GM21526 (cell line): ENCODE measurements around the gene VWA5B2.
A peak's percentile ranks its signal among the peaks of the same experiment; 100 is the strongest.

Source experiments
- ATAC-seq: cut with Tn5 transposase; IDR thresholded peaks from one replicate; pipeline ENCODE4 v1.9.1; 2021; ENCODE audit warnings: moderate library complexity; ENCODE audit not compliant: unreplicated experiment, low FRiP score

The VWA5B2 gene

DNA sequence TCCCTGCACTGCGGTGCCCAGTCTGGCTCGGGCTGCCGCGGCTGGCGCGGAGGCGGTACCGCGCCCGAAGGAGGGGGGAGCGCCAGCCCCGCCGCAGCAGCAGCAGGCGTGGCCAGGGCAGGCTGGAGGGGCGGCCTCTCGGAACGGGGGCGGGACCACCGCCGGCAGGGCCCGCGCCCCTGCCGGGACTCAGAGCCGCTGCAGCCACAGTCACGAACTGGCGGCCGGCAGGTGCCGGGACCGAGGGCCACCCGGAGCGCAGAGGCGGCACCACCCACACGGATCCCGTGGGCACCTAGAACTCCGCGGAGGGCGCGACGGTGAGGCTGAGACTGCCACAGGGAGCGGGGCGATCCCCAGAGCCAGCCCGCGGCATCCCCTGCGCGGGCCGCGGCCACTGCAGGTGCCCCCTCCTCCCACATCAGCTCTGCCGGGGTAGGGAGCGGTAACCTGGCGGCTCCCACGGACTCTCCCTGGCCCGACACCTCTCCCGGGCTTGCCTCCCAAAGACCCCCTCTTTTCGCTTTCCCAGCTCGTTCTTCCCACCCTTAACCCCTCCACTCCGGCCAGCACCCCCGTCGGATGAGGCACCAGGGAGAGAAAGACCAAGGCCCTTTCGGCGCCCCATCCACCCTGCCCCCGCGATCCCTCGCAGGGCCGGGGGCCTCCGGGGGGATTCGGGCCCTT lies at the start of gene VWA5B2:
Gene VWA5B2 (plus strand): TSS at position 192 of the 687 bp plus-strand sequence. CDS start 944 bp downstream, outside the sequence.
- ATAC-seq, result peak; percentile 78

DNA sequence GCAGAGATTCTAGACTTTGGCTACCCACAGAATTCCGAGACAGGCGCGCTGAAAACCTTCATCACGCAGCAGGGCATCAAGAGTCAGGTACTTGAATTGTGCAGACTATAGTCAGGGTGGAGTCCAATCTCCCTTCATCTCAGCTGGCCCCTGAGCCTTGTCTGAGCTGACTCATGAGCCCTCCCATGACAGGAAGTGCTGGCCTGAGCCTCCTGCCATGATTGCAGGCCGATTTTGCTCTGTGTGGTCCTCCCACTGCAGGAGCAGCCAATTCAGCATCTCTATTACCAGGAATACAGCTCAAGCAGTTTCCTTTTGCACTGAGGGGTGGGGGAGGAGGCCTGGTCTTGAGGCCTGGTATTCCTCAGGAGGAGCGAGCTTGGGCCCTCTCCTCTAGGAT lies 49.2 kb upstream of the VWA5B2 start:
- ATAC-seq, result no peak

DNA sequence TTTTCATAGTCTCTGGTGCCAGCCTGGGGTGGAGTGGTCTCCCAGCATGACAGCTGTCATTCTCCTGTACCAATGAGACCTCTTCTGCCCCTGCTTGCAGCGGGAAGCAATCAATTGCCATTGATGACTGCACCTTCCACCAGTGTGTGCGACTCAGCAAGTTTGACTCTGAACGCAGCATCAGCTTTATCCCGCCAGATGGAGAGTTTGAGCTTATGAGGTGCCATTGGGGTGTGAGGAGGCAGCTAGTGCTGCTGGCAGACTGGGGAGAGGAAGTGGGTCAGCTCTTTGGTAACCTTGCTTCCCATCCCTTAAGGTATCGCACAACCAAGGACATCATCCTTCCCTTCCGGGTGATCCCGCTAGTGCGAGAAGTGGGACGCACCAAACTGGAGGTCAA lies 47.8 kb upstream of the VWA5B2 start:
- ATAC-seq, result no peak

DNA sequence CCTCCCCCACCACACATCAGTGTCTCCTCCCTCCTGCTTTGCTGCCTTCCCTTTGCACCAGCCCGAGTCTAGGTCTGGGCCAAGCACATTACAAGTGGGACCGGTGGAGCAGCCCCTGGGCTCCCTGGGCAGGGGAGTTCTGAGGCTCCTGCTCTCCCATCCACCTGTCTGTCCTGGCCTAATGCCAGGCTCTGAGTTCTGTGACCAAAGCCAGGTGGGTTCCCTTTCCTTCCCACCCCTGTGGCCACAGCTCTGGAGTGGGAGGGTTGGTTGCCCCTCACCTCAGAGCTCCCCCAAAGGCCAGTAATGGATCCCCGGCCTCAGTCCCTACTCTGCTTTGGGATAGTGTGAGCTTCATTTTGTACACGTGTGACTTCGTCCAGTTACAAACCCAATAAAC lies 45.7 kb upstream of the VWA5B2 start:
- no peak for ATAC-seq

DNA sequence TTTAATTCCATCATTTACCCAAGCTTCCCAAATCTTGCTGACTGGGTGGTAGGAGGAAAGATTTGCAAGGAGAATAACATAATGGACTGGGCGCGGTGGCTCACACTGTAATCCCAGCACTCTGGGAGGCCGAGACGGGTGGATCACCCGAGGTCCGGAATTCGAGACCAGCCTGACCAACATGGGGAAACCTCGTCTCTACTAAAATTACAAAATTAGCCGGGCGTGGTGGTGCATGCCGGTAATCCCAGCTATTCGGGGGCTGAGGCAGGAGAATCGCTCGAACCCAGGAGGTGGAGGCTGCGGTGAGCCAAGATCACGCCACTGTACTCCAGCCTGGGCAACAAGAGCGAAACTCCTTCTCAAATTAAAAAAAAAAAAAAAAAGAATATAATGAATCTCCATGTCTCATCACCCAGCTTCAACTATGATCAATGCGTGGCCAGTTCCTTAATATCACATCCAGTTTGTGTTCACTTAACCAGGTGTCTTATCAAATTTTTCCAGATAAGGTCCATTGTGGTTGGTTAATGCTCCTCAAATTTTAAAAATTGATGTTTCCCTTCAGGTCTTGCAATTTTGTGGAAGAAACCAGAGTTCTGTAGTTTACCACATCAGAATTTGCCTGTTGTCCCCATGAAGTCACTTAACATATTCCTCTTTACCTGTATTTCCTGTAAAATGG lies 44.7 kb upstream of the VWA5B2 start:
- no peak for ATAC-seq

DNA sequence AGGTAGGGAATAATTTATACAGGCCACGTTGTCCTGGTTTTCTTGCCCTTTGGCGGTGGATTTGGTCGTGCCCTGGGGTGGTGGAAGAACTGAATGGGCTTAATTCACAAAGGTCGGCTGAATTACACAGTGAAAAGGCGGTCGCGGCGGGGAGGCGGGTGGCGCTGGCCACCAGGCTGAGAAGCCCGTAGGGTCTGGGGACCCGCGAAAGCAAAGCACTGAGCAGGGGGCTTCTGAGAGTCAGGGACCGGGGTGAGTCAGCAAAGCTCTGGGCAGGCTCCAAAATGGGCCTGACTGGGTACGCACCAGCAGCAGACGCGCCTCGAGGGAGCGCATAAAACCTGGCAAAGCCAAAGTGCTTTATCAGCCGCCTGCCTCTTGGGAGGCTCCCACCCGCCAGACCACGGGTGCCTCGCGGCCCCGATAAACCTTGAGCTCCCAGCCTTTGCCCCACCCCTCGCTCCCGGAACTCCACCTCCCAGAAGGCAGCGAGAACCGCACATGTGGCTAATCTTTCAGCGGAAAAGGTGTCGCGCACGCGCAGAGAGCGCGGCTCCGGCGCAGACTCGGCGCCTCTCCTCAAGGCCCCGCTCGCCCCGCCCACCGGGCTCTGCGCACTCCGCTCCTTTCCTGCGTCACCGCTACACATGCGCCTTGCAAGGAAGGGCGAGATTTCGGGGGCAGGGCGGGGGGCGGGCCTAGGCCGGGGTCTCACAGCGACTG lies 43.8 kb upstream of the VWA5B2 start:
- peak; percentile 81 for ATAC-seq

DNA sequence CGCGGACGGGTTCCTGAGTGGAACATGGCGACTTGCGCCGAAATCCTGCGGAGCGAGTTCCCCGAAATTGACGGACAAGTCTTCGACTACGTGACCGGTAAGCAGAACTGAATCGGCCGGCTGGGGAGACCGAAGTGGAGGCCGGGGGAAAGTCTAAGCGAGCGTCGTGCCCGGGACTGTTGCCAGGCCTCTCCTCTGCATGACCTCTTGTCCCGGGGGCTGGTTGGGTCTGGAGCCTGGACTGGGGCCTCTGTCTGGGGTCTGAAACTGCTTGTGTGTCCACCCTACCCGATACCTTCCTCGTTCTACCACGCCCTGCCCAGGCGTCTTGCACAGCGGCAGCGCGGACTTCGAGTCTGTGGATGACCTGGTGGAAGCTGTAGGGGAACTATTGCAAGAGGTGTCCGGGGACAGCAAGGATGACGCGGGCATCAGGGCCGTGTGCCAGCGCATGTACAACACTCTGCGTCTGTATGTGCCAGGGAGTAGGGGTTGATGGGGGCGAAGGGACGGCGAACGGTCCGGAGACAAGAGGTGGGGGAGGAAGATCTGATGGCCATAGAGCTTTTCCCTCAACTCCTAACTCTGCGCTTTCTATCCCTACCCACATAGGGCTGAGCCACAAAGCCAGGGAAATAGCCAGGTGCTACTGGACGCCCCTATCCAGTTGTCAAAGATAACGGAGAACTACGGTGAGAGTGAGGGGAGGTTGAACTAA lies 43.0 kb upstream of the VWA5B2 start, which contains the start of gene ABCF3:
Gene ABCF3 (plus strand): TSS at position 16 of the 718 bp plus-strand sequence. CDS start 9 bp downstream, at position 25.
- peak; percentile 25 for ATAC-seq

DNA sequence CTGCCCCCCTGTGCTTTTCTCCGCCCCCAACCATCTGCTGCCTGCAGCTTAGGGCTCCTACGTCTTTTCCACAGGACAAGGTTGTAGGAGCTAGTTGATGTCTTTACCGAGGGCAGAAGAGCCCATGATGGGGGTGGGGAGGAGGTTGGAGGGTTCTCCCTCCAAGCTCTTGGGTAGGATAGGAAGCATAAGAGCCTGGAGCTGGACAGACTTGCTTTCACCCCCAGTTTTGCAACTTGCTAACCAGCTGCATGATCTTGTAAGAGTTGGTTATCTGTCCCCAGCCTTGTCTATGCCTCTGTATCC lies 42.5 kb upstream of the VWA5B2 start:
- ATAC-seq, result no peak

DNA sequence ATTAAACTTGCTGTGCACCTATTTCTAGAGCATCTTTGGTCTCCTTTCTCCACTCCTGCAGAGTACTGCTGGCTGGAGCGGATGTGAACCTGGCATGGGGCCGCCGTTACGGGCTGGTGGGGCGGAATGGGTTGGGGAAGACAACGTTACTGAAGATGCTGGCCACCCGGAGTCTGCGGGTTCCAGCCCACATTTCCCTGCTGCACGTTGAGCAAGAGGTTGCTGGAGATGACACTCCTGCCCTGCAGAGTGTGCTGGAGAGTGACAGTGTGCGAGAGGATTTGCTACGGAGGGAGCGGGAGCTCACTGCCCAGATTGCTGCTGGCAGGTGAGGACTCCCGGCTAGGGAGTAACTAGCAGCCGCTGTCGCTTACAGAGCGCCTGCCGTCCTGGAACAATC lies 41.3 kb upstream of the VWA5B2 start:
- no peak for ATAC-seq

DNA sequence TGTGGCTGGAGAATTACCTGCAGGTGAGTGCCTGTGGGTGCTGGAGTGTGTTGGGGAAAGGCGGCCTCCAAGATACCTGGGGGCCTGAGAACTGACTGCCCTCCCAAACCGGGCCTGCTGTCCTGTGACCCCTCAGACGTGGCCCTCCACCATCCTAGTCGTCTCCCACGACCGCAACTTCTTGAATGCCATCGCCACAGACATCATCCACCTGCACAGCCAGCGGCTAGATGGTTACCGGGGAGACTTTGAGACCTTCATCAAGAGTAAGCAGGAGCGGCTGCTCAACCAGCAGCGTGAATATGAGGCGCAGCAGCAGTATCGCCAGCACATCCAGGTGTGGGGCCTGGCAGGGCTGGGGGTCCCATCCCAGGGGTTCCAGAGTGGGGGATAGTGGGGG lies 40.0 kb upstream of the VWA5B2 start:
- no peak for ATAC-seq

DNA sequence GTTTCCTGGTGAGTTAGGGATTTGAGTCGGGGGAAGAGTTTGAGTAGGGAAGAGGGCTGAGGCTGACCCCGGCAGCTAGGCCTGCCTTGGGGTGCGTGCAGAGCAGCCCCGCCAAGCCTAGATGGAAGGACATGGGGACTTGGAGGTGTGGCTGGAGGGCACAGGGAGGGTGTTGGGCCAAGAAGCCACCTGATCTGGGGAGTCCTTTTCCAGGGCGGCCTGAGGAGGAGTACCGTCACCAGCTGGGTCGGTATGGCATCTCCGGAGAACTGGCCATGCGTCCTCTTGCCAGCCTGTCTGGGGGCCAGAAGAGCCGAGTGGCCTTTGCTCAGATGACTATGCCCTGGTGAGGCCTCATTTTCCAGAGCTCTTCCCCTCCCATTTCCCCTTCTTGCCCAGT lies 36.5 kb upstream of the VWA5B2 start:
- ATAC-seq, result no peak

DNA sequence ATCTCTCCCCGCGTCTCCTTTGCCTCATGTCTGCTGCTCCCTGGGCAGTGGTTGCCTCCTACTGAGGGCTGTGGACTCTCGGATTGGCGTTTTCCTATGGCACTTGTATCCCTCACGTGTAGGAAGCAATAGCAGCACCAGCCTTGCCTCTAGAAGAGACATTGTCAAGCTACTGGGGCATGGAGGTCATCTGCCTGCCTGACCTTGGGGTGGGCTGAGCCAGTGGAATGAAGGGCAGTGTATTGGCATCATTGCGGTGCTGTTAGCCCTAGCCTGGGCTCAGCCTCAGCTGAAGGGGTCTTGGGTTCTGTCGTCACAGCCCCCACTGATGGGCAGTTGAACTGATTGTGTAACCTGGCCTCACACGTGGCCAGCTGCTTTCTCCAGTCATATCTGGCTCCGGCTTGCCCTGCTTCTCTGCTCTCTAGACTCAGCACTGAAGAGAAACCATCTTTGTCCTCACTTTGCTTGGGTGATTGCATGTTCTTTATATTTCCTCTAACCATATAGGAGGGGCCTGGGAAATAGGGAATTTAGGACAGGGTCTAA lies 35.3 kb upstream of the VWA5B2 start:
- ATAC-seq, result no peak

DNA sequence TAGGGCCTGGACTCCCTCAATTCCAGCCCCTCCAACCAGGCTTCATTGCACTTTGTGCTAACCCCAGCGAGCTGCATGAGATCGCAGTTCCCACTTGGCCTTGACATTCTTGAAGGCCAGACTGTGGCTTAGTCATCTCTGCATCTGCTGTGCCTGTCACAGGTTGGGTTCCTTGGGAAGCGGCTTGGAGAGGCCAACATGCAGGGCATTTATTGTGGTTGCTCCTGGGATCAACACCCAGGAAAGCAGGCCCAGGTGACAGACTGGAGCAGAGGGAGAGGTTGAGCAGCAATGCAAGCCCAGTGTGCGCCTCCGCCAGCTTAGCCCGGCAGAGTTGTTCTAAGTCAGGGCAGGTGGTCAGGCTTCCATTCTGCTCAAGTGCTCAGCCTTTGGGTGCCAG lies 32.8 kb upstream of the VWA5B2 start:
- ATAC-seq, result no peak

DNA sequence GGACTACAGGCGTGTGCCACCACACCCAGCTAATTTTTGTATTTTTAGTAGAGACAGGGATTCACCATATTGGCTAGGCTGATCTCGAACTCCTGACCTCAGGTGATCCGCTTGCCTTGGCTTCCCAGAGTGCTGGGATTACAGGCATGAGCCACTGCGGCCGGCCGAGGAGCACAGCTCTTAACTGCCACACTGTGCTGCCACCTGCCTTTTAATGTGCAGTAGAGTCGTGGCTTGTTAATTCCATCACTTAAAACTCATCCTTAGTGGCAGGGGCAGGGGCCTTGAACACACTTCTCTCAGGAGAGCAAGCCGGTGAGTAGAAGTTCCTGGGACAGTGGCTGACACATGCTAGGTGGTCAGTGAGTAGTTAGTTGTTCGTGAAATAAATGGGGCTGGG lies 30.9 kb upstream of the VWA5B2 start:
- ATAC-seq, result no peak

DNA sequence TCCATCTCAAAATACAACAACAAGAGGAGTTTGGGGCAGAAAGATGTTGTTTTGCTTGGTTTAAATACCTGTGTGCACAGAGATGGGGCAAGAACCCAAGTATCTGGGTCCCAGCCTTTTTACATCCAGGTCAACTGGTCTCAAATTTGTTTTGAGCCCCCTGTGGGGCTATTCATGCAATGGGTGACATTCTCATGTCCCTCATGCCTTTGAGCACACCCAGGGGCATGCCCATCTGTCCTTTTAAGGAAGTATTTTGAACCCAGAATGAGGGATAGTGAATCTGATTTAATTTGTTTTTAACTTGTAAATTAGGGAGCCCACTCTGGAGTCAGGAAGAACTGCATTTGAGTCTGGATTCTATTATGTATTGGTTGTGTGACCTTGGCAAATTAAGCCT lies 28.6 kb upstream of the VWA5B2 start:
- ATAC-seq, result no peak

DNA sequence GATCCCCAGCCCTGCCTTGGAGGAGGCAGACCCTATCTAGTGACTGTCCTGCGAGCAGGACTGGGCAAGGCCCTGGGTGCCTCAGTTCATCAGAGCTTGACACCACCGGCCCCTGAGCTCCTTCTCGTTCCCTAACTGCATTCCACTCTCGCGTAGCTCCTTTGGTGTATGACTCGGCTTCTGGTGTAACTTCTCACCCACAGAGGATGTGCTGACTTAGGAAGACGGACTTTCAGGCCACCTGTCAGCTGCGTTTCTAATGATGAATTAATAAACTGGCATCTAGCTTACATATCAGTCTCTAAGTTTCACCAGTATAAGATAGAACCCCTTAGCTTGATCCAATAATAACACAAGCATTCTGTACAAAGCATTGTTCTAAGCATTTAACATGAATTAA lies 25.9 kb upstream of the VWA5B2 start:
- no peak for ATAC-seq

DNA sequence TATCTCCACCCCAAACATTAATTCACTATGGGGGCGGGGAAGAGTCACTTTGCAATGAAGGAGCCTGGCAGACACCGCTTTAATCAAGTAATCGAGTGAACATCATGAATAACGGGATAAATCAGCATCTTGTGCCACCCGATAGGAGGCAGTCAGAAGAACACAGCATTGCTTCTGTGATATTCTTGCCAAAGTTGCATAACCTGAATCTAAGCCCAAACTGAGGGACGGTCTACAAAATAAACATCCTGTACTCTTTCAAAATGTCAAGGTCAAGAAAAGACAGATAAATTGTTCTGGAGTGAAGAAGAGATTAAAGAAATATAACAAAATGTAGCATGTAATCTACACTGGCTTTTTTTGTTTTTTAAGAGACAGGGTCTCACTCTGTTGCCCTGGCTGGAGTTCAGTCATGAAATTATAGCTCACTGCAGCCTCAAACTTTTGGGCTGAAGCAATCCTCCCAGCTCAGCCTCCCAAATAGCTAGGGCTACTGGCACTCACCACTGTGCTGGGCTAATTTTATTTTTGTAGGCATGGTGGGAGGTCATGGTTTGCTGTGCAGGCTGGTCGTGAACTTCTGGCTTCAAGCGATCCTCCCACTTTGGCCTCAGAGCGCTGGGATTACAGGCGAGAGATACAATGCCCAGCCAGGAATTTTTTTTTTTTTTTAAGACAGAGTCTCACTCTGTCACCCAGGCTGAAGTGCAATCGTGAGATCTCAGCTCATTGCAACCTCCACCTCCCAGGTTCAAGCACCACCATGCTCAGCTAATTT lies 20.1 kb upstream of the VWA5B2 start:
- no peak for ATAC-seq

DNA sequence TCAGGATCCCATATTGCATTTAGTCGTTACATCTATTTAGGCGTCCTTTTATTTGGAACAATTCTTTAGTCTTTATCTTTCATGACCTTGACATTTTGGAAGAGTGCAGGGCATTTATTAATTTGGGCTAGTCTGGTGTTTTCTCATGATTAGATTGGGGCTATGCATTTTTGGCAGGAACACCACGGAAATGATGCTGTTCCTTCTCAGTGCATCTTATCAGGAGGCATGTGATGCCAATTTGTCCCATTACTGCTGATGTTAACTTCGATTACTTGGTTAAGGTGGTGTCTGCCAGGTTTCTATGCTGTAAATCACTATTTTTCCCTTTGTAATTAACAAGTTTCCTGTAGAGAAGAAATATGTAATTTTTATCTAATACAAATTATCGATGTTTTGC lies 18.1 kb upstream of the VWA5B2 start:
- ATAC-seq, result no peak

DNA sequence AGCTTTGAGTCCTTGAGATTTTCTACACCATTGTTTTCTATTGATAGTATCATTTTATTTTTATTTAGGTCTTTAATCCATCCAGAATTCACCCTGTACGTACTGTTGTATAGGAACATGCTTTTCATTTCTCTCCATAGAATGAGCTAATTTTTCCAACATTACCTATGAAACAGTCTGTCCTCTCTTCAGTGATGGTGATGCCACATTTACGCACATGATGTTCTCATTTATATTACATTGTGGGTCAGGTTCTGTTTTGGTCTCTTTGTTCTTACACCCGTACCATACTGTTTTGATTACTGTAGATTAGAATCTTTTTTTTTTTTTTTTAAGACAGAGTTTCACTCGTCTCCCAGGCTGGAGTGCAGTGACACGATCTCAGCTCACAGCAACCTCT lies 17.7 kb upstream of the VWA5B2 start:
- no peak for ATAC-seq

DNA sequence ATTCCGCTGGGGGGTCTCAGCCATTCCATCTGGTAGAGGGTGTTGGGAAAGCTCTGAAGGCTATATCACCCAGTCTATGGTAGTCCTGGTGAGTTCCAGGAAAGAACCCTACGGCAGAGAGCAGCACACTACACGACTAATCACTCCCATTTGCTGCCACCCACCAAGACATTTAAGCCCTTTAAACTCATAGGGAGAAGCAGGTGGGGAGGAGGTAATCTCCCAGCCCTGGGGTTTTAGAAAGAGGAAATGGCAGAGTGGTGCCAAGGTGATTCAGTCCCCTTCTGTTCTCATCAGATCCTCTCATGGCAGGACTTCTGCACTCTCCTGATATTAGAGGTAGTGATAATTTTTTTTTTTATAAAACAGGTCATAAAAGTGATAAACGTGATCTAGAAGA lies 10.6 kb upstream of the VWA5B2 start:
- ATAC-seq, result no peak
